GM21619 (cell line): ENCODE data around the gene VGF.

Experiments
- ATAC-seq: cut with Tn5 transposase; IDR thresholded peaks from one replicate; pipeline ENCODE4 v1.9.1; 2021; ENCODE audit not compliant: unreplicated experiment

The VGF gene

DNA sequence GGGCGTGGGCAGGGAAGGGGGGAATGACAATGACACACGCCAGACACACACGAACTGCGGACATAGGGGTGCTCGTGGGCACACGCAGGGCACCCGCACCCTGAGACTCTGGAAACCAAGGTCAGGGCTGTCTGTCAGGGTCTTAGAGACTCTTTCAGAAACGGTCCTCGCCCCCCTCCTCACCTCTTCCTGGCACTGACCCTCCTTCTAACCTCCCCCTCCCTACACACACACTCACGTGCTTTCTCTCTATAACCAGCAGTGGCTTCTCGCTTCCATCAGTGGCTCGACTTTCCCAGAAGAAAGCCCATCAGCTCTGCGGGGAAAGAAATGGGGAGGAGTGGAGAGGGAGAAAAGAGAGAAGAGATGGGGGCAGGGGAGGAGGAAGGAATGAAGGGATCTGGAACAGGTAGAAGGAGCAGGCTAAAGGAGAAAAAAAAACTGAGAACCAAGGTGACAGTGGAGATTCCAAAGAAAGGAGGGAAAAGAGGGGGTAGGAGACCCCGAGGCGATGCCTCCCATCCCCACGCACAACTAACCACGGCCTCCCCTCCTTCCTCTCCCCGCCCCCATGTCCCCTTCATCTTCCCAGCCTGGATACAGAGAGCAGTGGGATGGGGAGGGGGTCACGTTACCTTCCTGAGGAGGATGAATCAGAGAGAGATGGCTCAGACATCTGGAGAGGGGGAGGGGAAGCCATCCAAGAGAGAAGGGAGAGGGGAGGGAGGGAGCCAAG is 1.7 kb upstream of the VGF start:
- no peak for ATAC-seq

- no peak for ATAC-seq
Observed at GRCh38 chr7:101166648-101166908, 1.2 kb upstream of the VGF start.

DNA sequence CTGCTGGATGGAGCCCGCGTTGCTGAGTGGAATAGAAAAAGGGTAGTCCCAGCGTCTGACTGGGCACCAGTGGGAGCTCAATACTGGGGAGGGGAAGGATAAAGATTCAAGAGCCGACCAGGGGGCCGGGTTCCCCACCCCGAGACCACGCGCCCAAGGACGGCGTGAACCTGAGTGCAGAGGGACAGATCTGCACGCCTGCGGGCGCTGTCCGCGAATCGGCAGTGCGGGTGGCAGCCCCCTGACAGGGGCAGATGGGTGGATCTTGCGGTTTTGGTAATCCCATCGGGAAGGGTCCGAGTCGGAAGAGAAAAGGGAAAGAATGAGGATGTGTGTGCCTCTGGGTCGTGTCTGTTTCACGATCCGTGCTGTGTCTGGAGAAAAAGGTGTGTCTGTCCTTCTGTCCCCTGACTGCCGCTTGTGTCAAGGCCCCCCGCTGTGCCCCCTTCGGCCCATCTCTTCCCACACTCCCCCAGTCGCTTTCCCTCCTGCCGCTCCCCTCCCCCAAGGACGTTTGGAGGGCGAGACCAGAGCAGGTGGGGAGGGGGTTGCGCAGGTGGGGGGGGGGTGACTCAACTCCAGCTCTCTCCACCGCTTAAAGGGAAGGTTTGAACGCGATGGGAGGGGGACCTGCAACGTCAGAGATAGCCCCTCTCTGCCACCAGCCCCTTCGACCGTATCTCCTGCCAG is 734 bp upstream of the VGF start:
- ATAC-seq, result no peak

- no peak for ATAC-seq
Observed at GRCh38 chr7:101164071-101164840, 1.1 kb downstream of the VGF start.

- ATAC-seq, result no peak
Observed at GRCh38 chr7:101163279-101164070, 1.9 kb downstream of the VGF start.

GRCh38 chr7:101162551-101163278 is 2.7 kb downstream of the VGF start:
- no peak for ATAC-seq

DNA sequence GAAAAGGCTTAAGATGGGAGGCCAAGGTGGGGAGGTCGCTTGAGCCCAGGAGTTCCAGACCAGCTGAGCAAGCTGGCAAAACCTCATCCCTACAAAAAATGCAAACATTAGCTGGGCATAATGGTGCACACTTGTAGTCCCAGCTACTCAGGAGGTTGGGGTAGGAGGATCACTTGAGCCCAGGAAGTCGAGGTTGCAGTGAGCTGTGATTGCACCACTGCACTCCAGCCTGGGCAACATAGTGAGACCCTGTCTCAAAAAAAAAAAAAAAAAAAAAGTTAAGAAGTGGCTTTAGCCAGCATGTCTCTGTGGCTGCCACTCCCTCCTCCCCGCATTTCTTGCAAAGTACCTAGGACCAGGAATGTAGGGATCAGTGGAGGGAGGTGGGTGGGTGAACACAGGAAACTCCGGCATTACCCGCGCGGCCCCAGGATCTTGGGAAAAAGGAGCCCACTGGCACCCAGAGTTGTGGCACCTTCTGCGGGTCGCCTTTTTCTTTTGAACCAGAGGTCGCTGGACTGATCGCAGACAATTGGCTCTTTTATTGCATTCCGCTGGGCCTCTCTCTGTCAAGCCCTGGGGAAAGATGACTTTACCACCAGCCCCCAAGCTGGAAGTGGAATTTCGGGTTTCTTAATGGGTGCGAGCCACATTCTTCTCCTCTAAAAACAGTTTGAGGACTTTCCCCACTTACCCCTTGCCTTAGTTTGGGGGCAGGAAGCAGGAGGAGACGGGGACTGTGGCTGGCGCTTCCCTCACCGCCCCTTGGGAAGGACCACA is 3.5 kb downstream of the VGF start:
- ATAC-seq, result no peak

DNA sequence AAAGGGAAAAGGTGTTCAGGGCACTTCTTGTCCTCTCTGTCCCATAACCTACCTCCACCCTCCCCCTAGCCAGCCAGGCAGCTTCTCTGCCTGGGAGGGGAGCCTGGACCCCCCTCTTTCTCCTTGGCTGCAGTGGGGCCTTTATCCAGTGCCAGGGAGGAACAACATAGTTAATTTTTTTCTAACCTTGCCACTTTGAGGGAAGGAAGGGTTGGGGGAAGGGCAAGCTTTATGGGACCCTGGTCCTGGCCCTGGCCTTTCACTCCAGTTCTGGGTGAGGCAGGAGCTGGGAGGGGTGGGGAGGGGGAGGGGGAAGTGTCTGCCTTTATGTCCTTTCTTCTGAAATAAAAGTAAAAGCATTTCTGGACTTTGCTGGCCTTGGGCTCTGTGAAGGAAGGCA is 4.5 kb downstream of the VGF start:
- ATAC-seq, result no peak

- no peak for ATAC-seq
Observed at GRCh38 chr7:101159696-101160674, 5.4 kb downstream of the VGF start.

- no peak for ATAC-seq
Observed at GRCh38 chr7:101156866-101157589, 8.3 kb downstream of the VGF start.

DNA sequence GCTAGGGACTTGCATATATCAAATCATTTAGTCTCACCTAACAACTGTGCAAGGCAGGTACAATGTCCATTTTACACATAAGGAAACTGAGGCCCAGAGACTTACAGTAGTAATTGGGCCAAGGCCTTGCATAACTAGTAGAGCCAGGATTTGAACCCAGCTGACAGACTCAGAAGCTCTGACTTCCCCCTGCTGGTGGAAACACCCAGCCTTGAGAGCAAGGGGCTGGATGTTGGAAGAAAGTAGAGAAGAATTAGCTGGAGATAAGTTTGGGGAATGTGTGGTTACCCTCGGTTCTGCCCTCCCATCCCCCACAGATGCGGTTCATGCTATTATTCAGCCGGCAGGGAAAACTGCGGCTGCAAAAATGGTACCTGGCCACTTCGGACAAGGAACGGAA is 9.1 kb downstream of the VGF start:
- no peak for ATAC-seq

DNA sequence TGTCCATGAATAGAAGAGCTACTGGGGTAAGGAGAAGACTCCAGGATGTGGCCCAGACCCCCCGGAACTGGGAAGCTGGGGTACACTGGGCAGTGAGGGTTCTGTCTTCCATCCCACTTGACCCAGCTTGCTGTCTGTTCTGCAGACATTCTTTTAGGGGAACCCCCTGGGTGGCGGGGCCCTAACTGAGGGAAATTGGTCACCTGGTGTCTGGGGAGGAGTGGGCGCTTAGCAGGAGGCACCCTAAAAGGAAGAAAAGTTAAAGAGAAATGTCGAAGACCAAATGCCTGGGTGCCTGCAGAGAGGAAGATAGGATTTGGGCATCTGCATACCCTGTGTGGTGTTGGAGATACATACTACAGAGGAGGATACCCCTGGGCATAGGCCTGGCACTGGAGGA is 10.1 kb downstream of the VGF start:
- no peak for ATAC-seq

DNA sequence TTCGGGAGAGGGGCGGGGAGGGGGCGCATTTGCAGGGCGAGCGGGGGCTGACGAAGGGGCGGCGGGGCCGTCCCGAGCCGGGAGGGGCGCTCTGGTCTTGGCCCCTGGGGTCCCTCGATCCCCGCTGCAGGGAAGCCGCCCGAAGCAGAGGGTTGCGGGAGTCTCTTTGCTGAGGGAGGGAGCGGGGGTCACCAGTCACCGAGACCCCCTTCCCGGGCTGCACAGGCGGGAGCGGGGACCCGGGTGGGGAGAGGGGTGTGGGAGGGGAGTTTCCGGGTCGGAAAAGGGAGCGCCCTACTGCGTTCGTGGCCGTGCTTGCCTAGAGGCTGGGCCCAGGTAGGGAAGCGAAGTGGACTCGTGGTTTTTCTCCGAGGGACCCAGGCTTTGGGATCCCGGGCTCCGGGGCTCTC is 10.7 kb downstream of the VGF start:
- peak; percentile 25 for ATAC-seq

GRCh38 chr7:101153969-101154692 is 11.2 kb downstream of the VGF start, which contains the start of gene AP1S1:
Gene AP1S1, plus strand, starts transcription at chr7:101154476. Its CDS starts 39 bp downstream, at chr7:101154515.
- ATAC-seq, result peak; percentile 73

- ATAC-seq, result no peak
Observed at GRCh38 chr7:101151908-101152651, 13.3 kb downstream of the VGF start.

- ATAC-seq, result no peak
Observed at GRCh38 chr7:101140746-101141382, 24.5 kb downstream of the VGF start.
